Liver (tissue), 3 donors: ENCODE data around the gene PARD3.

Source experiments
- ATF3 ChIP-seq: IDR thresholded peaks from 2 replicates; pipeline ENCODE4 v1.6.1; 2016; ENCODE audit warnings: antibody characterized with exemption
- CTCF ChIP-seq: fragments of 150-350 bp; IDR thresholded peaks from 2 replicates; pipeline ENCODE4 v1.5.1; 2017; ENCODE audit warnings: improper control_type of control experiment, low read depth, low read length; ENCODE audit not compliant: missing input control
- FOXA1 ChIP-seq: IDR thresholded peaks from 2 replicates; pipeline ENCODE4 v1.6.1; 2016; ENCODE audit warnings: antibody characterized with exemption
- JUND ChIP-seq, 2 donors: IDR thresholded peaks; 2 replicates each; pipeline ENCODE4 v1.6.1; 2016; ENCODE audit warnings: antibody characterized with exemption in 2 of 2
- RAD21 ChIP-seq, 2 donors: IDR thresholded peaks; 2 replicates each; pipeline ENCODE4 v1.6.1; 2016; ENCODE audit warnings: antibody characterized with exemption in 2 of 2, mild to moderate bottlenecking in 2 of 2
- REST ChIP-seq: IDR thresholded peaks from 2 replicates; pipeline ENCODE4 v1.6.1; 2016; ENCODE audit warnings: antibody characterized with exemption, mild to moderate bottlenecking
- RXRA ChIP-seq, 2 donors: IDR thresholded peaks; 2 replicates each; pipeline ENCODE4 v1.6.1; 2017 to 2018; ENCODE audit warnings: antibody characterized with exemption in 2 of 2, mild to moderate bottlenecking in 1 of 2
- SP1 ChIP-seq: IDR thresholded peaks from 2 replicates; pipeline ENCODE4 v1.6.1; 2018; ENCODE audit warnings: antibody characterized with exemption, mild to moderate bottlenecking
- TAF1 ChIP-seq: conservative IDR thresholded peaks from 2 replicates; pipeline ENCODE4 v1.6.1; 2016; ENCODE audit warnings: antibody characterized with exemption, mild to moderate bottlenecking
- YY1 ChIP-seq: IDR thresholded peaks from 2 replicates; pipeline ENCODE4 v1.6.1; 2016; ENCODE audit warnings: antibody characterized with exemption, mild to moderate bottlenecking
- TF ChIP-seq, protein P1 (sequence below): IDR thresholded peaks from 2 replicates; pipeline ENCODE4 v1.6.1; 2016; ENCODE audit warnings: antibody characterized with exemption
- donor health status: healthy.
- donor health status: healthy.

- TF ChIP-seq CTCF (no peak), FOXA1 (peak; percentile 20), RAD21 (IDR thresholded peaks at IDR 0.05) (peak in 1 of 2 donors; percentile 36), ATF3 (no peak), YY1 (no peak), REST (no peak), TAF1 (no peak), SP1 (peak; percentile 36), JUND (IDR thresholded peaks at IDR 0.05) (peak; percentile 24 to 34), RXRA (IDR thresholded peaks at IDR 0.05) (peak; percentile 58 to 59)
- TF ChIP-seq, protein P1, sequence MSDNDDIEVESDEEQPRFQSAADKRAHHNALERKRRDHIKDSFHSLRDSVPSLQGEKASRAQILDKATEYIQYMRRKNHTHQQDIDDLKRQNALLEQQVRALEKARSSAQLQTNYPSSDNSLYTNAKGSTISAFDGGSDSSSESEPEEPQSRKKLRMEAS: no peak
These were observed 275.4 kb downstream of the PARD3 start for GRCh38 chr10:34539533-34540315.
